Glutamatergic neuron (in vitro differentiated cells): ENCODE measurements around the gene ANKRD6. TPM values are rescaled to one million over a fixed set of nuclear protein-coding genes. Genes with fewer than 3 reads are reported as not detected.

Experiments used
- DNase-seq: peaks from one replicate; pipeline ENCODE4 v3.0.0; 2022
- H3K27ac Mint-ChIP-seq: one replicate; pipeline ENCODE4 v1.8.0; 2020; ENCODE audit warnings: mild to moderate bottlenecking, mixed read lengths, inconsistent platforms; ENCODE audit not compliant: unreplicated experiment
- H3K27me3 Mint-ChIP-seq: one replicate; pipeline ENCODE4 v1.8.0; 2020; ENCODE audit warnings: mild to moderate bottlenecking, moderate library complexity, mixed read lengths, inconsistent platforms; ENCODE audit not compliant: unreplicated experiment
- H3K36me3 Mint-ChIP-seq: one replicate; pipeline ENCODE4 v1.8.0; 2020; ENCODE audit warnings: mild to moderate bottlenecking, mixed read lengths, inconsistent platforms; ENCODE audit not compliant: unreplicated experiment
- H3K4me1 Mint-ChIP-seq: one replicate; pipeline ENCODE4 v1.8.0; 2020; ENCODE audit warnings: mild to moderate bottlenecking, low read depth, mixed read lengths, inconsistent platforms; ENCODE audit not compliant: unreplicated experiment
- H3K4me3 Mint-ChIP-seq: one replicate; pipeline ENCODE4 v1.8.0; 2020; ENCODE audit warnings: mild to moderate bottlenecking, mixed read lengths, inconsistent platforms; ENCODE audit not compliant: unreplicated experiment
- H3K9me3 Mint-ChIP-seq: one replicate; pipeline ENCODE4 v1.8.0; 2020; ENCODE audit warnings: mild to moderate bottlenecking, moderate library complexity, mixed read lengths, inconsistent platforms; ENCODE audit not compliant: unreplicated experiment
- total RNA-seq: library from RNA; stranded (reverse); fragmentation: NEBNext Ultra II Directional; extraction: Animal tissue kit (Norgen Biotek cat#: 25700); gene quantifications from one replicate; pipeline ENCODE4 v1.2.1, GENCODE V29; 2021; ENCODE audit not compliant: unreplicated experiment
- TF ChIP-seq, protein P1 (sequence below): fragments of 200-600 bp; sonication (generic); IDR thresholded peaks from one replicate; pipeline ENCODE4 v1.5.0; 2021; ENCODE audit not compliant: partially characterized antibody, unreplicated experiment

Gene ANKRD6
- total RNA-seq, 1 donor from 2014 or later: 31.9 TPM

DNA sequence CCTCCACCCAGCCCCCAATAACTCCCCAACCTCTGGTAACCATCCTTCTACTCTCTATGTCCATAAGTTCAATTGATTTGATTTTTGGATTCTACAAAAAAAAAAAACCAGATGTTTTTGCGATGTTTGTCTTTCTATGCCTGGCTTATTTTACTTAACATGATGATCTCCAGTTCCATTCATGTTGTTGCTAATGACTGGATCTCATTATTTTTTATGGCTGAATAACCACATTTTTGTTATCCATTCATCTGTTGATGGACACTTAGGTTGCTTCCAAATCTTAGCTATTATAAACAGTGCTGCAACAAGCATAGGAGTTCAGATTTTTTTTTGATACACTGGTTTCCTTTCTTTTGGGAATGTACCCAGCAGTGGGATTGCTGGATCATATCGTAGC, 106.8 kb downstream of the ANKRD6 start:
- H3K4me1 Mint-ChIP-seq: peaks cover 3% of the 10 kb centered on the region
- no peak for DNase-seq
- TF ChIP-seq, protein P1, sequence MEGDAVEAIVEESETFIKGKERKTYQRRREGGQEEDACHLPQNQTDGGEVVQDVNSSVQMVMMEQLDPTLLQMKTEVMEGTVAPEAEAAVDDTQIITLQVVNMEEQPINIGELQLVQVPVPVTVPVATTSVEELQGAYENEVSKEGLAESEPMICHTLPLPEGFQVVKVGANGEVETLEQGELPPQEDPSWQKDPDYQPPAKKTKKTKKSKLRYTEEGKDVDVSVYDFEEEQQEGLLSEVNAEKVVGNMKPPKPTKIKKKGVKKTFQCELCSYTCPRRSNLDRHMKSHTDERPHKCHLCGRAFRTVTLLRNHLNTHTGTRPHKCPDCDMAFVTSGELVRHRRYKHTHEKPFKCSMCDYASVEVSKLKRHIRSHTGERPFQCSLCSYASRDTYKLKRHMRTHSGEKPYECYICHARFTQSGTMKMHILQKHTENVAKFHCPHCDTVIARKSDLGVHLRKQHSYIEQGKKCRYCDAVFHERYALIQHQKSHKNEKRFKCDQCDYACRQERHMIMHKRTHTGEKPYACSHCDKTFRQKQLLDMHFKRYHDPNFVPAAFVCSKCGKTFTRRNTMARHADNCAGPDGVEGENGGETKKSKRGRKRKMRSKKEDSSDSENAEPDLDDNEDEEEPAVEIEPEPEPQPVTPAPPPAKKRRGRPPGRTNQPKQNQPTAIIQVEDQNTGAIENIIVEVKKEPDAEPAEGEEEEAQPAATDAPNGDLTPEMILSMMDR: no peak
- no peaks in the 10 kb centered on the region for H3K27me3 Mint-ChIP-seq
- H3K27ac Mint-ChIP-seq: no peak overlapping the region
- H3K4me3 Mint-ChIP-seq: no peak overlapping the region
- no peaks in the 10 kb centered on the region for H3K9me3 Mint-ChIP-seq
- no peaks in the 10 kb centered on the region for H3K36me3 Mint-ChIP-seq

DNA sequence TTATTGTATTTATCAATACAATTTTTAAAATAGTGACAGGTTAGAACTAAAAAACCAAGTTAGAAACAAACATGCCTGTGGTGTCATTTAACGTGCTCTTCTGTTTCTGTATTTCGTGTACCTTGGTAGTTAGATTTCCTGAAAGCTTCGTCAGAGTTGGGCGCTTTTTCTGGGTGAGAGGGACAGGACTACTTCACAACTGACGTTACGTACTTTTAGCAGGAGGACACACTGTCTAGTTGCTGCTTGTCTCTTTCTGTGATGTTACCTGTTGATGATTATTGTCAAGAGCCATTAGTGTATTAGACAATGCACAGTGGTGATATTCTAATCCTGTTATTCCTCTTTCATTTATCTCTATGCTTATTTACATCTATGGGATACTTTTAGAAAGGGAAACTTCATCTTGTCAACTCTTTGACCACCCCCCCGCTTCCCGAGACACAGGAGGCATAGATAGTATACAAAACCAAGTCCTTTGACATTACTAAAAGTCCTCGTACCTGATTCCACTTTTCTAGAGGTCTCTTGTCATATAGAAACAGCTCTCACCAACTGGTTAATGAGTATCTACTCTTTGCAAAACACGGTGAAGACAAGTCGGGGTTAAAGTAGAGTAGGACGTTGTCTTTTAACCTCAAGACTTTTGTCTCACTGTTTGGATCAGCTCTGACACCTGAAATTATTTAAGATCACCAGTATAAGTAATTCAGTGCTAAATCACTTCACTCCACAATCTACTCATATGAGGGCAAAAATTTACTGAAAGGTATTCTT, 109.3 kb downstream of the ANKRD6 start:
- Mint-ChIP-seq H3K9me3 (no peaks in the 10 kb centered on the region), H3K36me3 (no peaks in the 10 kb centered on the region), H3K4me3 (no peak overlapping the region), H3K4me1 (no peaks in the 10 kb centered on the region), H3K27me3 (no peaks in the 10 kb centered on the region), H3K27ac (no peak overlapping the region)
- DNase-seq: no peak
- TF ChIP-seq, protein P1: no peak

- Mint-ChIP-seq H3K4me1 (no peaks in the 10 kb centered on the region), H3K27me3 (no peaks in the 10 kb centered on the region), H3K4me3 (no peak overlapping the region), H3K36me3 (no peaks in the 10 kb centered on the region), H3K9me3 (no peaks in the 10 kb centered on the region), H3K27ac (no peak overlapping the region)
- TF ChIP-seq, protein P1: no peak
- no peak for DNase-seq
Observed at GRCh38 chr6:89542866-89543265, 109.9 kb downstream of the ANKRD6 start.

DNA sequence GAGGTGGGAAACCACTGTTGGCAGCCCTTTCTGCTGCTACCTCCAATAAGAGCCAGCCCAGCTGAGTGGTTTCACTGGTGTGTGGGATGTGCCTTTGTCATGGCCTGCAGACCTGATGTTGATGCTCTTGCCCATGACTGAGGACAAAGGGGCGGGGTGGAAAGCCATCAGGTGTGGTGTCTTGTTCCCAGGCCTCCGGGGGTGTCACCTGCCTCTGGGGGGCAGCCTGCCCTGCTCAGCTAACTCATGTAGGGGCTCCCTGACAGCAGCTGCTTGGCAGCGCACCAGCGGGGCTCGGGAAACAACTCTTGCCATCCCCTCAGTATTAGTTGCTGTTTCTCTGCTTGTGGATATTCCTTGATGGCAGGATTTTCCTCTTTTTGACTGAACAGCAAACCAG, 114.3 kb downstream of the ANKRD6 start:
- H3K36me3 Mint-ChIP-seq: no peaks in the 10 kb centered on the region
- no peak overlapping the region for H3K27ac Mint-ChIP-seq
- TF ChIP-seq, protein P1: no peak
- no peak overlapping the region for H3K4me3 Mint-ChIP-seq
- no peak for DNase-seq
- H3K4me1 Mint-ChIP-seq: peaks cover 3% of the 10 kb centered on the region
- no peaks in the 10 kb centered on the region for H3K9me3 Mint-ChIP-seq
- H3K27me3 Mint-ChIP-seq: no peaks in the 10 kb centered on the region

GRCh38 chr6:89553431-89553830, 120.5 kb downstream of the ANKRD6 start:
- peaks cover 25% of the 10 kb centered on the region for H3K4me1 Mint-ChIP-seq
- no peak overlapping the region for H3K4me3 Mint-ChIP-seq
- H3K36me3 Mint-ChIP-seq: peaks cover 29% of the 10 kb centered on the region
- no peak for DNase-seq
- H3K27me3 Mint-ChIP-seq: no peaks in the 10 kb centered on the region
- TF ChIP-seq, protein P1: no peak
- peaks cover 4% of the 10 kb centered on the region for H3K9me3 Mint-ChIP-seq
- no peak overlapping the region for H3K27ac Mint-ChIP-seq
